Muscle layer of colon (tissue), 2 donors: ENCODE data around the gene DIS3L2.

ENCODE experiments used
- H3K27ac ChIP-seq: one replicate; pipeline ENCODE4 v1.7.0; 2013; ENCODE audit warnings: low read depth, mild to moderate bottlenecking, low read length, moderate library complexity
- H3K27me3 ChIP-seq, 2 donors: one replicate each; pipeline ENCODE4 v1.7.0; 2013; ENCODE audit warnings: low read length in 2 of 2, mild to moderate bottlenecking in 2 of 2; ENCODE audit not compliant: insufficient read depth in 2 of 2, control insufficient read depth in 1 of 2
- H3K36me3 ChIP-seq: one replicate; pipeline ENCODE4 v1.7.0; 2013; ENCODE audit warnings: mild to moderate bottlenecking, low read length; ENCODE audit not compliant: insufficient read depth
- H3K4me1 ChIP-seq: one replicate; pipeline ENCODE4 v1.7.0; 2013; ENCODE audit warnings: mild to moderate bottlenecking, low read length; ENCODE audit not compliant: insufficient read depth
- H3K4me3 ChIP-seq, 2 donors: one replicate each; pipeline ENCODE4 v1.7.0; 2013; ENCODE audit warnings: low read length in 2 of 2, low read depth in 1 of 2, mild to moderate bottlenecking in 1 of 2, moderate library complexity in 1 of 2
- H3K9ac ChIP-seq: one replicate; pipeline ENCODE4 v1.7.0; 2013; ENCODE audit warnings: low read length
- H3K9me3 ChIP-seq: one replicate; pipeline ENCODE4 v1.7.0; 2013; ENCODE audit warnings: mild to moderate bottlenecking, low read length
- donor health status: abdominal sarcoma.
- donor health status: Adenocarcinoma of cecum.

Gene DIS3L2, protein sequence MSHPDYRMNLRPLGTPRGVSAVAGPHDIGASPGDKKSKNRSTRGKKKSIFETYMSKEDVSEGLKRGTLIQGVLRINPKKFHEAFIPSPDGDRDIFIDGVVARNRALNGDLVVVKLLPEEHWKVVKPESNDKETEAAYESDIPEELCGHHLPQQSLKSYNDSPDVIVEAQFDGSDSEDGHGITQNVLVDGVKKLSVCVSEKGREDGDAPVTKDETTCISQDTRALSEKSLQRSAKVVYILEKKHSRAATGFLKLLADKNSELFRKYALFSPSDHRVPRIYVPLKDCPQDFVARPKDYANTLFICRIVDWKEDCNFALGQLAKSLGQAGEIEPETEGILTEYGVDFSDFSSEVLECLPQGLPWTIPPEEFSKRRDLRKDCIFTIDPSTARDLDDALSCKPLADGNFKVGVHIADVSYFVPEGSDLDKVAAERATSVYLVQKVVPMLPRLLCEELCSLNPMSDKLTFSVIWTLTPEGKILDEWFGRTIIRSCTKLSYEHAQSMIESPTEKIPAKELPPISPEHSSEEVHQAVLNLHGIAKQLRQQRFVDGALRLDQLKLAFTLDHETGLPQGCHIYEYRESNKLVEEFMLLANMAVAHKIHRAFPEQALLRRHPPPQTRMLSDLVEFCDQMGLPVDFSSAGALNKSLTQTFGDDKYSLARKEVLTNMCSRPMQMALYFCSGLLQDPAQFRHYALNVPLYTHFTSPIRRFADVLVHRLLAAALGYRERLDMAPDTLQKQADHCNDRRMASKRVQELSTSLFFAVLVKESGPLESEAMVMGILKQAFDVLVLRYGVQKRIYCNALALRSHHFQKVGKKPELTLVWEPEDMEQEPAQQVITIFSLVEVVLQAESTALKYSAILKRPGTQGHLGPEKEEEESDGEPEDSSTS

DNA sequence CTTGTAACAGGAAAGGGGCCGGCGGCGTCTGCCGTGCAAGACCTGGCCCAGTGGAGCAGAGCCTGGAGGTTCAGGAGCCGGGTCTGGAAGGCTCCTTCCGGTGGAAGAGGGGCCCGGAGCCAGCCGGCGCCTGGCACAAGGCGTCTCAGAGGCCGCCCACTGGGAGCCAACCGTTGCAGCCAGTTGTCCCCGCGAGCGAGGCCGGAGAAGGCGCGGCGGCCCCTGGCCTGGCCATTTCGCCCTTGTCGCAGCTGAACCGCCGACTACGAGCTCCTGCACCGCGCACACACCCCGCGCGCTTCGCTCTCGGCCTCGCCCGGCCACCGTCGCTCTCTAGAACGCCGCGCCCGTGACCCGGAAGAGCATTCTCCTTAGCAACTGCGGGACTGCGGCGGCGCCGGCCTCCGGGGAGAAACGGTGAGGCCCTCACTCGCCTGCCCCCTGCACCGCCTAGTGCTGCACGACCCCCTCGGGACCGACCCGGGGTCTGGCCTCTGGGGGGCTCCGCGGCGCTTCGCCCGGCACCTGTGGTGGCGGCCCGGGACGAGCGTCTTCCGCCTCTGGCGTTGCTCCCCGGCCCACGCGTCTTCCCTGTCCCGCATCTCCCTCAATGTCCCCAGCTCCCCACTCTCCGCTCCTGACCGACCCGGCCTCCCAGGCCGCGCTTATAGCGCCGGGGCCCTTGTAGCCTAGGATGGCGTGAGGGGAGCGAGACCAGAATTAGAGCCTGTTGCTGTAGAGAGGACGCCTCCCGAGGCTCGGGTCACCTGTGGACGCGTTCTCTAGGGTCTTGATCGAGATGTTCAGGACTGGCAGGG is at the start of gene DIS3L2:
TSS of gene DIS3L2 (plus strand) at position 365 of the 818 bp plus-strand sequence. CDS start 53,215 bp downstream, outside the sequence.
- peak within 1 kb of the TSS; percentile 88 to 91 for H3K4me3 ChIP-seq
- no peaks in the 10 kb centered on the region for H3K9me3 ChIP-seq
- peak within 1 kb of the TSS; percentile 57 for H3K9ac ChIP-seq
- H3K36me3 ChIP-seq: no peaks in the 10 kb centered on the region
- H3K27me3 ChIP-seq: no peaks in the 10 kb centered on the region
- H3K4me1 ChIP-seq: peaks cover 12% of the 10 kb centered on the region
- peak within 1 kb of the TSS; percentile 74 for H3K27ac ChIP-seq

DNA sequence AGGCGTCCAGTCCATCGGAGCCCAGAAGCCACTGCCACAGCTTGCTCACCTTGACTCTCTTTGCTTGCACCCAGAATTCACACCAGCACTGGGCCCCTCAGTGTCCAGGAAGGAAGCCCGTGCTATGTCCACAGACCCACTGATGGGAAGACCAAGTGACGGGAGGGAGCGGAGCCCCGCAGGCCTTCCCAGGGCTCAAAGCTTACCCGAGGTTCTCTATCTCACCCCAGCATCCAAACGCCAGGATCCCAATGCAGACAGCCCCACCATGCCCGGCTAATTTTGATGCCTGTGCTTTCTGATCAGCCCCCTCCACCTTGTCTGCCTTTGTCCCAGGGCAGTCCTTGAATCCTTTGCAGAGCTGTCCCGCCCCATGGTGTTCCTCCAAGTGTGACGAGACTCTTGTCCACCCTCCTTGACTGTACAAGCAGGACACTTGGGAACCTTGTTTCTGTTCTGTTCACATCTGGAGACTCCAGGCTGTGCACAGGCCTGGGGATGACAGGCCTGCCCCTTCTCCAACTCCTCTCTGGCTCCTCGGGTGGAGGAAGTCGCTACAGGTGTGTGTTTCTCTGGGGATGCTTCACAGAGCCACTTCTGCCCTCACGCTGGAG is 47.3 kb upstream of the DIS3L2 start:
- no peaks in the 10 kb centered on the region for H3K9me3 ChIP-seq
- H3K27me3 ChIP-seq: peaks cover 0 to 3% of the 10 kb centered on the region in 2 donors
- H3K4me3 ChIP-seq: no peak overlapping the region
- H3K36me3 ChIP-seq: no peaks in the 10 kb centered on the region
- no peak overlapping the region for H3K27ac ChIP-seq
- no peaks in the 10 kb centered on the region for H3K4me1 ChIP-seq
- H3K9ac ChIP-seq: no peak overlapping the region

DNA sequence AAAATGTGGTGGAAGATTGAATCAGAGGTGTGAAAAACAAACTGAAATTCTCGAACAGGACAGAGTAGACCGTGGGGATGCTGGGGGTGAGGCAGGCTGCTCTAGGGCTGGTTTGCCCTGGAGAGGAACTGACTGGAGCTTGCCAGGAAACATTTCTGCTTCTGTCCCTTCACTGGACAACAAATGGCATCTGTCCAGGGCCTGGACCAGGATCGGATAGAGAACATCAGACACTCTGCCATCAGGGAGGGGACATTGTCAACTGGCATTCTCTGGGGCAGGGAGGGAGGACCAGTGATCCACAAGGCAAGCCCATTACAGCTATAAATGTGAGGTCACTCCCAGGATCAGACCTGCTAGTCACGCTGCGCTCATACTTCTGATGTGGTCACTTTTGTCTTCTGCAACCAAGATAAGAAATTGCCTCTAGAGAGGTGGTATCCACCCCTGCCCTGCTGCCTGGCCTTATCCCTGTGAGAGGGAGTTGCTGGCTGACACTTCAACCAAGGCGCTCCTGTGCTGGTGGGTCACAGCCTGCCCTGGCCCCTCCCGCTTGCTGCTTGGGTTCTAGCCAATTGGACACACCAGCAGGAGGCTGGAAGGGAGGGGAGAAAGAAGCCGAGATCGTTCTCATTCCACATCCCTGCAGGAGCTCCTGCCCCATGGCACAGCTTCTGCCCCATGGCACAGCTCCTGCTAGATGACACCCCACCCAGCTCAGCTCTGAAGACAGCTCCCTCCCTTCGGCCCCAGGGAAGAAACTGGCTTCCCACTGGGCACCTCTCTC is 44.0 kb upstream of the DIS3L2 start:
- Histone ChIP-seq H3K4me3 (no peak overlapping the region), H3K27me3 (peaks cover 0 to 3% of the 10 kb centered on the region in 2 donors), H3K9ac (no peak overlapping the region)

DNA sequence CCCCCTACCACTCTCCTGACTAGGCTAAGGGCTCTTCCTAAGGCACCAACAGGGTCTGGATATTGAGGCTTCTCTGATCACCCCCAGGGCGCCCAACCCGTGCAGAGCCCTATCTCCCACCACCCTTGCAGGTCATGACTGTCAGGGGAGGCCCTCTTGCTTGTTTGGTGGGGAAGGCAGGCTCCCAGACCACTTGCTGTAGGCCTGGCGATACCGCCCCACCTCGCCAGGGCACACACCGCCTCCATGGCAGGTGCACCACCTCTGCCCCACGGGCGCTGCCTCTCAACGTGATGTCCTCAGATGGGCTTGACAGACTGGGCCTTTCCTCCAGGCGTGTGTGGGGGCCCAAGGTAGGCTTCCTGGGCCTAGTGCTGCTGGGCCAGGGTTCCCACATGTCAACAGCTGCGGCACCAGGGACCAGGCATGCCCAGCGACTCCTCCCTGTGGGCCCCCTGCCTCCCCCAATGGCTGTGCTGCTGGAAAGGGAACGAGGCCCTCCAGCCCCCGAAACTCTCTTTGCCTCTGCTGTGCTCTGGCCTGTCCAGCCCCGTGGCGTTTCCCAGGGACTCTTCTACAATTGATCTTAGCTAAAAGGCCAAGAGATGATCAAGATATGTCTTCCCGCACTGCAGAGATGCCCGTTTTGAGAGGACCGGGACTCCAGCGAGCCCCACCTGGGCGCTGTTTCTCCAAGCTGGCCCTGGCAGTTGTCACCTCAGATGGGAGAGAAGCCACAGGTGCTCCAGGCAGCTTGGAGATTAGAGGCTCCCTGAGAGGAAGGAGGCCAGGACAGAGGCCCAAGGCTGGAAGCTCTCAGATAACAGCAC is 42.8 kb upstream of the DIS3L2 start:
- Histone ChIP-seq H3K9me3 (no peaks in the 10 kb centered on the region), H3K27me3 (peaks cover 8 to 9% of the 10 kb centered on the region in 2 donors), H3K4me3 (no peak overlapping the region), H3K9ac (no peak overlapping the region), H3K27ac (no peak overlapping the region), H3K36me3 (no peaks in the 10 kb centered on the region), H3K4me1 (no peaks in the 10 kb centered on the region)

More for the DNA sequence above, 44.0 kb upstream of the DIS3L2 start:
- Histone ChIP-seq H3K4me1 (no peaks in the 10 kb centered on the region), H3K27ac (no peak overlapping the region), H3K9me3 (no peaks in the 10 kb centered on the region), H3K36me3 (no peaks in the 10 kb centered on the region)

DNA sequence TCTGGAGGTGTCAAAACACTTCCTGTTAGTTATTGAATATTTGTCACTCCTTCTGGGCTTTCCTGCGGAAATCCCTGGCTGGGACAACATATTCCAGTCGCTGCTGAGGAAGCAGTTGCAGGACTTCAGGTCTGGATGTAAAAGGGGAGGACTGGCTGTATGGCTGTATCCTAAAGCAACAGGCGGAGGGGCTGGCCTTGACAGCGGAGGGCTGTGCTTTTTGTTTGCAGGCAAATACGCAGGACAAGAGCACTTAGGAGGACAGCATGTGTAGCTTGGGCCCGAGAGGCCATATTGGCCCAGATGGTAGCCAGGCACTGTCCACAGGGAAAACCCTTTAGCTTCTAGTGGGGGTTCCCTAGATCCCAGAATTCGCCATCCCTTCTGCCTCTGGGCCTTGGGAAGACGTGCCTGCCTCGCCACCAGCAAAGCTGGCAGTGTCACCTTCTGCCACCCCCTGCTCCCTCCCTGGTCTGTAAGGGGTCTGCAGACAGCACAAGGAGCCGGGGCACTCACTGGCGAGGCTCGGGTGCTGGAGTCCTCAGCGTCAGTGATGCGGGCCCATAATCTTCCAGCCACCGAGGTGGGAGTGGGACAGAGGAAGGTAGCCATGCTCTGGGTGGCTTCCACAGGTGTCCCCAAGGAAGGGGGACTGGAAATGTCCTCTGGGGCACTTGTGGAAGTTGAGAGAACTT is 42.0 kb upstream of the DIS3L2 start:
- Histone ChIP-seq H3K36me3 (no peaks in the 10 kb centered on the region), H3K4me3 (no peak overlapping the region), H3K9me3 (no peaks in the 10 kb centered on the region), H3K4me1 (no peaks in the 10 kb centered on the region), H3K27ac (no peak overlapping the region), H3K27me3 (peaks cover 11 to 15% of the 10 kb centered on the region in 2 donors), H3K9ac (no peak overlapping the region)

DNA sequence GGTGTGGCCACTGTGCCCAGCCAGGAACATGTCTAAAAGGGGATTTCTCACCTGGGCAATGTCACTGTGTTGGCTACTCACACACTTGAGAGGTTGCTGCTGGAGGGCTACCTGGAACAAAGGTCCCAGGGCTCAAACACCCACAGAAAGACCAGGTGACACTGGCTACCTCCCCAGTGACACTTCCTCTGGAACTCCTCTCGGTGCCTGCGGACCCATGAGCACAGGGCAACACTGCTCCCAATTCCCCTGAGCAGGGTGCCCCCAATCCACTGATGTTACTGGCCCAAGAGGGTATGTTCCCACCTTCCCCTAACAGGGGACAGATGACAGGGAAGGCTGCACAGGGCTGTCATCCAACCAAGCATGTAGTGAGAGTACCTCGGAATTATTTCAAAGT is 41.1 kb upstream of the DIS3L2 start:
- H3K27me3 ChIP-seq: peaks cover 17 to 22% of the 10 kb centered on the region in 2 donors
- H3K4me3 ChIP-seq: no peak overlapping the region
- no peak overlapping the region for H3K9ac ChIP-seq
- H3K27ac ChIP-seq: no peak overlapping the region
- no peaks in the 10 kb centered on the region for H3K9me3 ChIP-seq
- H3K36me3 ChIP-seq: no peaks in the 10 kb centered on the region
- no peaks in the 10 kb centered on the region for H3K4me1 ChIP-seq

DNA sequence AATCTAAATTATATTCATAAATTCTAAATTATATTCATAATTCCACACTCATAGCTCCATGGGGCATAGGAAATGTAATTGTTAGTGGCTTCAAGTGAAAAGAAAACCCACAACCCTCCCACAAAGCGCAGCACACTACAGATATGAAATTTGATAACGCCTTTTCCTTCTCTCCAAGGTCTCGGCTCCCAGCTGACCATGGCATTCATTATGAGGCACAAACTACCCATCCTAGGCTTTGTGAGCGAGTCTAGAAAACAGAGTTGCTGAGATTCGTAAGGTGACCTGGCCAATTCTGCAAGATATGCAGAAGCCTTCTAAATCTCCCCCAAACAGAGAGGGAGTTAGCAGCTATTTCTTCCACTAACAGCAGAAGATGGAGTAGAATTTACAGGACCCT is 40.7 kb upstream of the DIS3L2 start:
- H3K4me3 ChIP-seq: no peak overlapping the region
- peaks cover 17 to 26% of the 10 kb centered on the region in 2 donors for H3K27me3 ChIP-seq
- H3K9me3 ChIP-seq: no peaks in the 10 kb centered on the region
- no peak overlapping the region for H3K9ac ChIP-seq
- H3K27ac ChIP-seq: no peak overlapping the region
- peaks cover 1% of the 10 kb centered on the region for H3K4me1 ChIP-seq
- no peaks in the 10 kb centered on the region for H3K36me3 ChIP-seq

DNA sequence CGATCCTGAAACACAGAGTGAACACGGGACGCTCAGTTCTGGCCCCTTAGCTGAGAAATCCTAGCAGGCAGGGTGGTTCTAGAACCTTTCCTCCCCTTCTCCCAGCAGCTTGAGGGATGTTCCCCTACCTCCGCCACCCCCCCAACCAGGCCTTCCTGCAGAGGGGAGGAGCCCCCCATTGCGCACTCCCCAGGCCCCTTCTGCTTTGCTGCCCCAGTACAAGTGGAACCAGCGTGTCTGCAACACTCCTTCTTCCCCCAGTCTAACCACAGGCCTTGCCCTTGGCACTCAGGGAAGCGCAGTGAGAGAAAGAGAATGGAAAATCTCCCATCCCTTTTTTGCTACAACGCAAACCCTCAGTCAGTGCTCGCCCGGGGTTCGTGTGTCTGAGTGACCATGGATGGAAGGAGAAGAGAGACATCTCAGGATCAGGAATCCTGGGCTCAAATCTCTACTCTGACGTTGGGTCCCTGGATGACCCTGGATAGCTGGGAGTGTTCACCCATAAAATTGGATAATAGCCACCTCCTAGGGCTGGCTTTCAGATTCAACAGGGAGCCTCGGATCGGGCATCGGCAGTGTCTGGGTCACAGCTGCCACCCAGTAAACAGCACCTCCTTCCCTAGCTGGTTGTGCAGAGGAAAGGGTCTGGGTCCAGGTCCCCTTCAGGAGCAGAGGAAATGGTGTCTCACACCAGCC is 39.1 kb upstream of the DIS3L2 start:
- no peak overlapping the region for H3K4me3 ChIP-seq
- H3K4me1 ChIP-seq: peaks cover 4% of the 10 kb centered on the region
- no peaks in the 10 kb centered on the region for H3K9me3 ChIP-seq
- H3K9ac ChIP-seq: no peak overlapping the region
- peaks cover 17 to 43% of the 10 kb centered on the region in 2 donors for H3K27me3 ChIP-seq
- H3K27ac ChIP-seq: no peak overlapping the region
- no peaks in the 10 kb centered on the region for H3K36me3 ChIP-seq

DNA sequence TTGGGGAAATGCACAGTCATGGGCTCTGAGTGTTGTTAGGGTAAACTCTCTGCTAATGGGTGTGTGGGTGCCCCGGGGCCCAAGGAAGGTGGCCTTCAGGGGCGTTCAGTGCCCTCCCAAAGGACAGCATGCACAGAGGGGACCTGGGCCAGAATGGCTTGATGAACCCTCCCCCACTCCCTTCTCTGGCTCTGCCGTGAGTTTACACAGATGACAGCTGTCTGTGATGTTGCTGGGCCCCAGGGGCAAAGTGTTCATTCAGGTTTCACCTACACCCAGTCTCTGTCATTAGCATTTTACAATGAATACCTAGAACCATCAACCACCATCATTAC is 38.5 kb upstream of the DIS3L2 start:
- H3K4me3 ChIP-seq: no peak overlapping the region
- no peaks in the 10 kb centered on the region for H3K36me3 ChIP-seq
- H3K9me3 ChIP-seq: no peaks in the 10 kb centered on the region
- peaks cover 4% of the 10 kb centered on the region for H3K4me1 ChIP-seq
- peaks cover 17 to 45% of the 10 kb centered on the region in 2 donors for H3K27me3 ChIP-seq
- H3K27ac ChIP-seq: no peak overlapping the region
- H3K9ac ChIP-seq: no peak overlapping the region
